GM19455 (cell line): ENCODE data around the gene GNG7.
"Not testable (repeated sequence)": the region's sequence is repeated elsewhere in the genome, so short reads cannot be mapped to it uniquely, and the experiment has no call there.

ENCODE experiments used
- ATAC-seq: cut with Tn5 transposase; IDR thresholded peaks from one replicate; pipeline ENCODE4 v1.9.1; 2021; ENCODE audit not compliant: unreplicated experiment

Gene GNG7

GRCh38 chr19:2714102-2714501, 11.6 kb upstream of the GNG7 start:
- not testable (repeated sequence) for ATAC-seq

GRCh38 chr19:2713170-2713569, 10.7 kb upstream of the GNG7 start:
- not testable (repeated sequence) for ATAC-seq

- ATAC-seq = no peak
These were observed 9.3 kb upstream of the GNG7 start for GRCh38 chr19:2711875-2712205.

- ATAC-seq = no peak
These were observed 8.8 kb upstream of the GNG7 start for GRCh38 chr19:2711172-2711874.

- no peak for ATAC-seq
These were observed 3.8 kb upstream of the GNG7 start for GRCh38 chr19:2706251-2706650.

GRCh38 chr19:2703691-2704216, 1.3 kb upstream of the GNG7 start:
- ATAC-seq = no peak

GRCh38 chr19:2703077-2703437, 563 bp upstream of the GNG7 start:
- ATAC-seq = no peak

GRCh38 chr19:2701361-2702169, 929 bp downstream of the GNG7 start:
- ATAC-seq = no peak

GRCh38 chr19:2700660-2701360, 1.7 kb downstream of the GNG7 start:
- ATAC-seq = no peak

GRCh38 chr19:2699413-2700140, 2.9 kb downstream of the GNG7 start:
- ATAC-seq = no peak

GRCh38 chr19:2694196-2694595, 8.3 kb downstream of the GNG7 start:
- no peak for ATAC-seq

GRCh38 chr19:2693492-2694160, 8.9 kb downstream of the GNG7 start:
- no peak for ATAC-seq

- ATAC-seq = no peak
These were observed 10.5 kb downstream of the GNG7 start for GRCh38 chr19:2691951-2692350.

GRCh38 chr19:2690856-2691255, 11.6 kb downstream of the GNG7 start:
- no peak for ATAC-seq

GRCh38 chr19:2686360-2686759, 16.1 kb downstream of the GNG7 start:
- no peak for ATAC-seq

- ATAC-seq = no peak
These were observed 17.2 kb downstream of the GNG7 start for GRCh38 chr19:2685204-2685704.

- ATAC-seq = no peak
These were observed 19.0 kb downstream of the GNG7 start for GRCh38 chr19:2683430-2684003.

GRCh38 chr19:2680808-2681207, 21.7 kb downstream of the GNG7 start:
- no peak for ATAC-seq

- no peak for ATAC-seq
These were observed 23.1 kb downstream of the GNG7 start for GRCh38 chr19:2679439-2679838.

GRCh38 chr19:2678948-2679347, 23.5 kb downstream of the GNG7 start:
- not testable (repeated sequence) for ATAC-seq
